Caki2 (cell line): ENCODE results near the gene CFP. TPM values are rescaled to one million over a fixed set of nuclear protein-coding genes. Genes with fewer than 3 reads are reported as not detected.

ENCODE experiments used
- DNase-seq: peaks from one replicate; pipeline ENCODE4 v3.0.0-alpha.2; 2015; ENCODE audit warnings: low read depth
- in situ Hi-C: cut with HindIII; loops from 2 replicates; pipeline ENCODE4 v1.10.0; 2016; ENCODE audit warnings: low sequenced_read_pairs, low pct_unique_long_range_greater_than_20kb, mixed read lengths
- total RNA-seq: library from RNA; depleted of rRNA; stranded (reverse); fragments of >200 nt; shearing (Covaris generic); gene quantifications from 2 replicates; pipeline ENCODE4 v1.2.3, GENCODE V29; 2014; ENCODE audit warnings: low replicate concordance; rRNA removed

The CFP gene
- total RNA-seq, 1 experiment from 2014 or later, result not detected

GRCh38 chrX:47581731-47582647, 47.7 kb downstream of the CFP start, which contains the start of gene TIMP1:
Gene TIMP1, plus strand, starts transcription at chrX:47582436. Its CDS starts 980 bp downstream, at chrX:47583416.
- DNase-seq, result peak; percentile 88
- in situ Hi-C loops, result no loop called here

GRCh38 chrX:47579537-47579936, 50.2 kb downstream of the CFP start:
- in situ Hi-C loops, result no loop called here
- DNase-seq, result no peak

GRCh38 chrX:47578692-47579091, 51.0 kb downstream of the CFP start:
- no peak for DNase-seq
- in situ Hi-C loops, result no loop called here

GRCh38 chrX:47577901-47578300, 51.8 kb downstream of the CFP start:
- in situ Hi-C loops, result no loop called here

GRCh38 chrX:47577424-47577823, 52.3 kb downstream of the CFP start:
- in situ Hi-C loops, result no loop called here
- DNase-seq, result no peak

More at GRCh38 chrX:47577901-47578300, 51.8 kb downstream of the CFP start:
- DNase-seq, result no peak

- in situ Hi-C loops, result no loop called here
- no peak for DNase-seq
Observed at GRCh38 chrX:47576021-47576898, 53.5 kb downstream of the CFP start.

GRCh38 chrX:47574547-47575301, 55.0 kb downstream of the CFP start:
- in situ Hi-C loops, result no loop called here
- no peak for DNase-seq

GRCh38 chrX:47574076-47574546, 55.6 kb downstream of the CFP start:
- DNase-seq, result no peak
- in situ Hi-C loops, result no loop called here

GRCh38 chrX:47573341-47574075, 56.2 kb downstream of the CFP start:
- in situ Hi-C loops, result no loop called here

More at GRCh38 chrX:47573341-47574075, 56.2 kb downstream of the CFP start:
- no peak for DNase-seq

Other genes starting within 250 kb of the CFP start
- 4.0 and 7.9 TPM in 2 replicates for gene ZNF41, start 146.7 kb downstream of the CFP start, total RNA-seq
- gene ARAF, start 68.7 kb downstream of the CFP start, total RNA-seq, result 16.4 and 19.2 TPM in 2 replicates
- 62.4 and 101 TPM in 2 replicates for gene TIMP1, start 47.5 kb downstream of the CFP start, total RNA-seq
- gene SYN1, start 10.1 kb downstream of the CFP start, total RNA-seq, result not detected in 2 replicates
- gene ELK1, start 20.6 kb upstream of the CFP start, total RNA-seq, result 28.1 and 28.9 TPM in 2 replicates
- gene UXT, start 29.2 kb upstream of the CFP start, total RNA-seq, result 97.3 and 210 TPM in 2 replicates
- 0.49 and 9.5 TPM in 2 replicates for gene ZNF81, start 207.0 kb upstream of the CFP start, total RNA-seq